Heart left ventricle (tissue), 13 donors: Measurements from ENCODE around the gene STX10.
A peak's percentile ranks its signal among the peaks of the same experiment; 100 is the strongest.

Experiments used
- POLR2A ChIP-seq, 2 donors: fragments of 450-650 bp; IDR thresholded peaks; one replicate each; pipeline ENCODE4 v1.6.1; 2017; ENCODE audit warnings: antibody characterized with exemption in 2 of 2, mild to moderate bottlenecking in 2 of 2, moderate library complexity in 2 of 2
- TF ChIP-seq, protein P1 (sequence below), 12 donors: fragments of 200-600 bp; sonication (generic) in 4 of 12; IDR thresholded peaks; one replicate each; pipeline versions ENCODE4 v1.5.0 to v1.8.0; 2018 to 2022; ENCODE audit warnings: antibody characterized with exemption in 12 of 12, mild to moderate bottlenecking in 5 of 12
- donor health status: ischemic (EF 13 %, LVEDD 7.1; RV severe dilation, severe dysfunction).
- donor health status: DM: no; HTN: yes; CAD: no.
- donor health status: DM: no; HTN: no; CAD: no.
- donor health status: ischemic (EF 25% LVEDD 6.9; RV normal size, moderate dysfunction).
- donor health status: ischemic (EF 25% LVEDD 5.7; RV mildly dilated, moderate dysfunction).
- donor health status: ischemic (EF 35%, LVEDD 5.7; RV mildly dilated, moderate dysfunction).
- donor health status: nonischemic (EF 11% LVEDD 7.7; RV severe dilation, severe dysfunction).
- donor health status: DM: yes; HTN: yes; CAD: no.
- donor health status: PGD.
- donor health status: ischemic (EF 29% LVEDD 5.4; RV normal size, mild dysfunction).
- donor health status: nonischemic (EF 23%, LVEDD 6.1; RV moderate dilation, normal function).

GRCh38 chr19:13099073-13099999, 50.8 kb downstream of the STX10 start:
- TF ChIP-seq, protein P1, sequence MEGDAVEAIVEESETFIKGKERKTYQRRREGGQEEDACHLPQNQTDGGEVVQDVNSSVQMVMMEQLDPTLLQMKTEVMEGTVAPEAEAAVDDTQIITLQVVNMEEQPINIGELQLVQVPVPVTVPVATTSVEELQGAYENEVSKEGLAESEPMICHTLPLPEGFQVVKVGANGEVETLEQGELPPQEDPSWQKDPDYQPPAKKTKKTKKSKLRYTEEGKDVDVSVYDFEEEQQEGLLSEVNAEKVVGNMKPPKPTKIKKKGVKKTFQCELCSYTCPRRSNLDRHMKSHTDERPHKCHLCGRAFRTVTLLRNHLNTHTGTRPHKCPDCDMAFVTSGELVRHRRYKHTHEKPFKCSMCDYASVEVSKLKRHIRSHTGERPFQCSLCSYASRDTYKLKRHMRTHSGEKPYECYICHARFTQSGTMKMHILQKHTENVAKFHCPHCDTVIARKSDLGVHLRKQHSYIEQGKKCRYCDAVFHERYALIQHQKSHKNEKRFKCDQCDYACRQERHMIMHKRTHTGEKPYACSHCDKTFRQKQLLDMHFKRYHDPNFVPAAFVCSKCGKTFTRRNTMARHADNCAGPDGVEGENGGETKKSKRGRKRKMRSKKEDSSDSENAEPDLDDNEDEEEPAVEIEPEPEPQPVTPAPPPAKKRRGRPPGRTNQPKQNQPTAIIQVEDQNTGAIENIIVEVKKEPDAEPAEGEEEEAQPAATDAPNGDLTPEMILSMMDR (IDR thresholded peaks at IDR 0.05), result no peak
- TF ChIP-seq POLR2A (IDR thresholded peaks at IDR 0.05), result peak in 1 of 2 donors; percentile 53
